Vagina (tissue), 2 donors: Measurements from ENCODE around the gene TNFSF10. TPM values are rescaled to one million over a fixed set of nuclear protein-coding genes. Genes with fewer than 3 reads are reported as not detected.

Experiments
- DNase-seq, 2 donors: peaks; one replicate each; pipeline ENCODE4 v3.0.0-alpha.2; 2017; ENCODE audit errors: extremely low spot score in 2 of 2
- H3K27ac ChIP-seq: fragments of 200-600 bp; sonication (generic); one replicate; pipeline ENCODE4 v1.5.1; 2019
- H3K27me3 ChIP-seq: fragments of 200-600 bp; sonication (generic); one replicate; pipeline ENCODE4 v1.5.1; 2019
- H3K36me3 ChIP-seq, 2 donors: fragments of 200-600 bp; sonication (generic); one replicate each; pipeline ENCODE4 v1.5.1; 2017 to 2019
- H3K4me1 ChIP-seq: fragments of 200-600 bp; sonication (generic); one replicate; pipeline ENCODE4 v1.5.1; 2019
- H3K4me3 ChIP-seq, 2 donors: fragments of 200-600 bp; sonication (generic); 1 replicate in 1 of 2; 2 replicates in 1 of 2; pipeline ENCODE4 v1.5.1; 2016 to 2019
- H3K9me3 ChIP-seq: fragments of 200-600 bp; sonication (generic); one replicate; pipeline ENCODE4 v1.5.1; 2019
- CTCF ChIP-seq, 3 experiments: fragments of 450-650 bp in 2 of 3; fragments of 200-600 bp in 1 of 3; sonication (generic) in 1 of 3; IDR thresholded peaks; one replicate each; pipeline ENCODE4 v1.5.1; 2017 to 2019; ENCODE audit warnings: antibody characterized with exemption in 3 of 3, mild to moderate bottlenecking in 2 of 3, moderate library complexity in 2 of 3
- POLR2A ChIP-seq, 2 donors: fragments of 450-650 bp; IDR thresholded peaks; one replicate each; pipeline ENCODE4 v1.6.1; 2017; ENCODE audit warnings: antibody characterized with exemption in 2 of 2, mild to moderate bottlenecking in 2 of 2, moderate library complexity in 2 of 2
- POLR2AphosphoS5 ChIP-seq, 2 donors: sonication (generic); formaldehyde crosslinking; IDR thresholded peaks; one replicate each; pipeline ENCODE4 v1.9.0; 2017; ENCODE audit warnings: antibody characterized with exemption in 2 of 2, mild to moderate bottlenecking in 2 of 2, low read depth in 1 of 2; ENCODE audit not compliant: insufficient read depth in 1 of 2
- intact Hi-C: fragments of 100-400 bp; cut with DNase I; formaldehyde crosslinking; loops from one replicate; pipeline ENCODE4 v1.15.1; 2023
- small RNA-seq: library from RNA; depleted of rRNA; stranded (forward); fragments of <200 nt; gene quantifications from one replicate; pipeline ENCODE3, GENCODE V24; 2016
- total RNA-seq: library from RNA; depleted of rRNA; stranded (reverse); fragments of >200 nt; gene quantifications from one replicate; pipeline ENCODE4 v1.2.3, GENCODE V29; 2016

Gene TNFSF10
- total RNA-seq, 1 donor from 2014 or later = 92.8 TPM

- Histone ChIP-seq H3K9me3 (no peaks in the 10 kb centered on the region), H3K36me3 (no peaks in the 10 kb centered on the region), H3K27ac (no peak overlapping the region), H3K4me1 (no peaks in the 10 kb centered on the region), H3K4me3 (no peak overlapping the region), H3K27me3 (no peaks in the 10 kb centered on the region)
- intact Hi-C loops = no loop called here
- no peak for TF ChIP-seq POLR2AphosphoS5 (IDR thresholded peaks at IDR 0.05; ENCODE audit: insufficient read depth in 1 of 2, low read depth in 1 of 2)
- no peak for TF ChIP-seq CTCF (IDR thresholded peaks at IDR 0.05)
- TF ChIP-seq POLR2A (IDR thresholded peaks at IDR 0.05) = no peak
- no peak for DNase-seq
Measured at GRCh38 chr3:172465281-172465680, 57.9 kb downstream of the TNFSF10 start.

GRCh38 chr3:172464306-172464705, 58.9 kb downstream of the TNFSF10 start:
- H3K9me3 ChIP-seq = no peaks in the 10 kb centered on the region
- H3K36me3 ChIP-seq = no peaks in the 10 kb centered on the region
- H3K27me3 ChIP-seq = no peaks in the 10 kb centered on the region
- intact Hi-C loops = no loop called here
- no peak overlapping the region for H3K27ac ChIP-seq
- H3K4me3 ChIP-seq = no peak overlapping the region
- no peaks in the 10 kb centered on the region for H3K4me1 ChIP-seq
- DNase-seq = no peak
- no peak for TF ChIP-seq POLR2AphosphoS5 (IDR thresholded peaks at IDR 0.05; ENCODE audit: insufficient read depth in 1 of 2, low read depth in 1 of 2)
- no peak for TF ChIP-seq CTCF (IDR thresholded peaks at IDR 0.05)
- no peak for TF ChIP-seq POLR2A (IDR thresholded peaks at IDR 0.05)

- H3K36me3 ChIP-seq = no peaks in the 10 kb centered on the region
- intact Hi-C loops = no loop called here
- DNase-seq = no peak
- no peak overlapping the region for H3K4me3 ChIP-seq
- no peaks in the 10 kb centered on the region for H3K27me3 ChIP-seq
- H3K27ac ChIP-seq = no peak overlapping the region
- H3K9me3 ChIP-seq = no peaks in the 10 kb centered on the region
- peak in 2 of 3 experiments; percentile 40 to 68 for TF ChIP-seq CTCF (IDR thresholded peaks at IDR 0.05)
- TF ChIP-seq POLR2A (IDR thresholded peaks at IDR 0.05) = no peak
- no peaks in the 10 kb centered on the region for H3K4me1 ChIP-seq
Measured at GRCh38 chr3:172461530-172462138, 61.6 kb downstream of the TNFSF10 start.

- no peaks in the 10 kb centered on the region for H3K9me3 ChIP-seq
- H3K27ac ChIP-seq = no peak overlapping the region
- H3K36me3 ChIP-seq = no peaks in the 10 kb centered on the region
- H3K4me3 ChIP-seq = no peak overlapping the region
- intact Hi-C loops = no loop called here
- no peaks in the 10 kb centered on the region for H3K27me3 ChIP-seq
- no peak for TF ChIP-seq CTCF (IDR thresholded peaks at IDR 0.05)
- TF ChIP-seq POLR2A (IDR thresholded peaks at IDR 0.05) = no peak
- DNase-seq = no peak
- no peaks in the 10 kb centered on the region for H3K4me1 ChIP-seq
Measured at GRCh38 chr3:172456404-172456803, 66.8 kb downstream of the TNFSF10 start.

Small RNA genes within 50 kb of the gene (small RNA-seq; reads per million reads assigned to genes)
- not detected for gene AC007919.1

Other genes with a start within 250 kb of the TNFSF10 start
- gene GHSR, start 75.0 kb downstream of the TNFSF10 start, total RNA-seq = not detected
- gene NCEH1, start 187.6 kb upstream of the TNFSF10 start, total RNA-seq = 7.4 TPM
- gene ECT2, start 227.3 kb upstream of the TNFSF10 start, total RNA-seq = 6.4 TPM